ENCODE measurements around the gene PNPT1. TPM values are rescaled to one million over a fixed set of nuclear protein-coding genes. Genes with fewer than 3 reads are reported as not detected.

PNPT1 gene
- total RNA-seq, 4 donors from 2014 or later, result 5.6 to 10.4 (median 8.9) TPM

GRCh38 chr2:55610954-55611743 is 82.5 kb downstream of the PNPT1 start:
- WGBS, 2 donors, result 95 to 96% methylated on average over 3 of the region's 3 CpGs
- intact Hi-C loops (cut with DNase I; ENCODE audit: low total_unique reads), result no loop called here
- no peak overlapping the region for H3K4me3 ChIP-seq (ENCODE audit: low read depth, poor library complexity, severe bottlenecking)
- DNase-seq (ENCODE audit: low spot score in 2 of 2), result no peak
- TF ChIP-seq, protein P1, sequence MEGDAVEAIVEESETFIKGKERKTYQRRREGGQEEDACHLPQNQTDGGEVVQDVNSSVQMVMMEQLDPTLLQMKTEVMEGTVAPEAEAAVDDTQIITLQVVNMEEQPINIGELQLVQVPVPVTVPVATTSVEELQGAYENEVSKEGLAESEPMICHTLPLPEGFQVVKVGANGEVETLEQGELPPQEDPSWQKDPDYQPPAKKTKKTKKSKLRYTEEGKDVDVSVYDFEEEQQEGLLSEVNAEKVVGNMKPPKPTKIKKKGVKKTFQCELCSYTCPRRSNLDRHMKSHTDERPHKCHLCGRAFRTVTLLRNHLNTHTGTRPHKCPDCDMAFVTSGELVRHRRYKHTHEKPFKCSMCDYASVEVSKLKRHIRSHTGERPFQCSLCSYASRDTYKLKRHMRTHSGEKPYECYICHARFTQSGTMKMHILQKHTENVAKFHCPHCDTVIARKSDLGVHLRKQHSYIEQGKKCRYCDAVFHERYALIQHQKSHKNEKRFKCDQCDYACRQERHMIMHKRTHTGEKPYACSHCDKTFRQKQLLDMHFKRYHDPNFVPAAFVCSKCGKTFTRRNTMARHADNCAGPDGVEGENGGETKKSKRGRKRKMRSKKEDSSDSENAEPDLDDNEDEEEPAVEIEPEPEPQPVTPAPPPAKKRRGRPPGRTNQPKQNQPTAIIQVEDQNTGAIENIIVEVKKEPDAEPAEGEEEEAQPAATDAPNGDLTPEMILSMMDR (IDR thresholded peaks at IDR 0.05), result no peak

GRCh38 chr2:55609938-55610578 is 83.6 kb downstream of the PNPT1 start:
- 64 to 77% methylated on average over 1 of the region's 1 CpG for WGBS, 2 donors
- TF ChIP-seq POLR2A (IDR thresholded peaks at IDR 0.05), result no peak
- TF ChIP-seq, protein P1 (IDR thresholded peaks at IDR 0.05), result no peak
- no peak overlapping the region for H3K4me3 ChIP-seq (ENCODE audit: low read depth, poor library complexity, severe bottlenecking)
- intact Hi-C loops (cut with DNase I; ENCODE audit: low total_unique reads), result no loop called here
- DNase-seq (ENCODE audit: low spot score in 2 of 2), result no peak

DNA sequence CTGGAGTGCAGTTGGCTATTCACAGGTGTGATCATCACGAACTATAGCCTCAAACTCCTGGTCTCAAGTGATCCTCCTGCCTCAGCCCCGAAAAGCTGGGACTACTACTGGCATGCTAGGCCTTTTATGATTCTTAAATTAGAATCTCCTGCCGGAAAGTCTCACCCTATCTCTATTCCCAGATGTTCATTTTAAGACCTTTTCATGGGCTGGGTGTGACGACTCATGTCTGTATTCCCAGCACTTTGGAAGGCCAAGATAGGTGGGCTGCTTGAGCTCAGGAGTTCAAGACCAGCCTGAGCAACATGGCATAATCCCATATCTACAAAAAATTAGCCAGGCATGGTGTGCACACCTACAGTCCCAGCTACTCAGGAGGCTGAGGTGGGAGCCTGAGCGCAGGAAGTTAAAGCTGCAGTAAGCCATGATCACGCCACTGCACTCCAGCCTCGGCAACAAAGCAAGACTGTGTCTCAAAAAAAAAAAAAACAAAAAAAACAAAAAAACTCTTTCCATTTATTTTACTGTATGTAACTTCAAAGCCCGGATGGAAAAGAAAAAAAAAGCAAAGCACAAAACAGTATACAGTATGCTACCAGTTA is 84.3 kb downstream of the PNPT1 start:
- TF ChIP-seq, protein P1 (IDR thresholded peaks at IDR 0.05), result no peak
- TF ChIP-seq POLR2A (IDR thresholded peaks at IDR 0.05), result no peak
- 71 to 75% methylated on average over 8 of the region's 8 CpGs for WGBS, 2 donors
- no peak overlapping the region for H3K4me3 ChIP-seq (ENCODE audit: low read depth, poor library complexity, severe bottlenecking)
- DNase-seq (ENCODE audit: low spot score in 2 of 2), result no peak
- intact Hi-C loops (cut with DNase I; ENCODE audit: low total_unique reads), result no loop called here

- TF ChIP-seq POLR2A (IDR thresholded peaks at IDR 0.05), result no peak
- TF ChIP-seq, protein P1 (IDR thresholded peaks at IDR 0.05), result no peak
- intact Hi-C loops (cut with DNase I; ENCODE audit: low total_unique reads), result no loop called here
- H3K4me3 ChIP-seq (ENCODE audit: low read depth, poor library complexity, severe bottlenecking), result no peak overlapping the region
- DNase-seq (ENCODE audit: low spot score in 2 of 2), result no peak
- WGBS, 2 donors, result 98 to 99% methylated on average over 3 of the region's 3 CpGs
Observed at GRCh38 chr2:55607717-55608116, 85.9 kb downstream of the PNPT1 start.

DNA sequence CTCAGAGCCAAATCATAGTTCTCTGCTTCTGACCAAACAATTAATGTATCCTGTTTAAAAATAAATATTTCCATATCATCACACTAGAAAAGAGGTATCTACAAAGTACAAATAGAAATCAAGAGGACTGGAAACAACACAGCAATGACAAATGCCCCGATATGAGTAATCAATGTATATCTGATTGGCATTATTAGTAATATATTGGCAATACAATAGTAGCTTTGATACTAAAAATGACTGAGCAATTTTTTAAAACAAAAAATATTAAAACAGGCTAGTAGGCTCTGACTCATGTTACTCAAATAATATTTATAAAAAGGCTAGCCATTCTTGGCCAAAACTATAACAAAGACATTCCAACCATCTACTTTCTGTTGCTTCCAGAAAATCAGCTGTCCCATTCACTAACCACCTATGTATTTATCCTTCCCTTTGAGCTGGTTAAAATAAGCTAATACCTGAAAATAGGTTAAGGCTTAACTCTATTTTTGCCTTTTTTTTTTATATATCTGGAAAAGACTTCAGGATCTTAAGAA is 89.5 kb downstream of the PNPT1 start:
- WGBS, 2 donors, result 72 to 95% methylated on average over 1 of the region's 1 CpG

More for the DNA sequence above, 89.5 kb downstream of the PNPT1 start:
- TF ChIP-seq POLR2A (IDR thresholded peaks at IDR 0.05), result no peak
- TF ChIP-seq, protein P1 (IDR thresholded peaks at IDR 0.05), result no peak
- no peak for DNase-seq (ENCODE audit: low spot score in 2 of 2)
- intact Hi-C loops (cut with DNase I; ENCODE audit: low total_unique reads), result no loop called here
- H3K4me3 ChIP-seq (ENCODE audit: low read depth, poor library complexity, severe bottlenecking), result no peak overlapping the region
